Cerebellar cortex (tissue), 1 donor: Measurements from ENCODE around the gene PALD1.
"Not testable (repeated sequence)": the region's sequence is repeated elsewhere in the genome, so short reads cannot be mapped to it uniquely, and the experiment has no call there.

Experiments used
- DNase-seq: peaks from one replicate; pipeline ENCODE4 v3.0.0-alpha.2; 2015; ENCODE audit warnings: low spot score

PALD1 gene

GRCh38 chr10:70604106-70604505, 125.5 kb downstream of the PALD1 start:
- DNase-seq, result no peak

GRCh38 chr10:70605161-70605560, 126.6 kb downstream of the PALD1 start:
- no peak for DNase-seq

GRCh38 chr10:70607936-70608335, 129.4 kb downstream of the PALD1 start:
- no peak for DNase-seq

GRCh38 chr10:70613941-70614340, 135.4 kb downstream of the PALD1 start:
- no peak for DNase-seq

- not testable (repeated sequence) for DNase-seq
These were observed 135.8 kb downstream of the PALD1 start for GRCh38 chr10:70614364-70614763.

- no peak for DNase-seq
These were observed 136.6 kb downstream of the PALD1 start for GRCh38 chr10:70615211-70615610.

GRCh38 chr10:70615784-70616522, 137.4 kb downstream of the PALD1 start:
- no peak for DNase-seq

GRCh38 chr10:70616761-70617160, 138.2 kb downstream of the PALD1 start:
- no peak for DNase-seq
